NCI-H2196 treated with DMSO at 0.1 percent for 48 hours (cell line): Measurements from ENCODE around the gene ZW10.
"Not testable (repeated sequence)": the region's sequence is repeated elsewhere in the genome, so short reads cannot be mapped to it uniquely, and the experiment has no call there.

Experiments
- DNase-seq: peaks from one replicate; lab custom pipeline; 2025; ENCODE audit not compliant: unreplicated experiment; lab: John Stamatoyannopoulos, UW

Gene ZW10, protein sequence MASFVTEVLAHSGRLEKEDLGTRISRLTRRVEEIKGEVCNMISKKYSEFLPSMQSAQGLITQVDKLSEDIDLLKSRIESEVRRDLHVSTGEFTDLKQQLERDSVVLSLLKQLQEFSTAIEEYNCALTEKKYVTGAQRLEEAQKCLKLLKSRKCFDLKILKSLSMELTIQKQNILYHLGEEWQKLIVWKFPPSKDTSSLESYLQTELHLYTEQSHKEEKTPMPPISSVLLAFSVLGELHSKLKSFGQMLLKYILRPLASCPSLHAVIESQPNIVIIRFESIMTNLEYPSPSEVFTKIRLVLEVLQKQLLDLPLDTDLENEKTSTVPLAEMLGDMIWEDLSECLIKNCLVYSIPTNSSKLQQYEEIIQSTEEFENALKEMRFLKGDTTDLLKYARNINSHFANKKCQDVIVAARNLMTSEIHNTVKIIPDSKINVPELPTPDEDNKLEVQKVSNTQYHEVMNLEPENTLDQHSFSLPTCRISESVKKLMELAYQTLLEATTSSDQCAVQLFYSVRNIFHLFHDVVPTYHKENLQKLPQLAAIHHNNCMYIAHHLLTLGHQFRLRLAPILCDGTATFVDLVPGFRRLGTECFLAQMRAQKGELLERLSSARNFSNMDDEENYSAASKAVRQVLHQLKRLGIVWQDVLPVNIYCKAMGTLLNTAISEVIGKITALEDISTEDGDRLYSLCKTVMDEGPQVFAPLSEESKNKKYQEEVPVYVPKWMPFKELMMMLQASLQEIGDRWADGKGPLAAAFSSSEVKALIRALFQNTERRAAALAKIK

DNA sequence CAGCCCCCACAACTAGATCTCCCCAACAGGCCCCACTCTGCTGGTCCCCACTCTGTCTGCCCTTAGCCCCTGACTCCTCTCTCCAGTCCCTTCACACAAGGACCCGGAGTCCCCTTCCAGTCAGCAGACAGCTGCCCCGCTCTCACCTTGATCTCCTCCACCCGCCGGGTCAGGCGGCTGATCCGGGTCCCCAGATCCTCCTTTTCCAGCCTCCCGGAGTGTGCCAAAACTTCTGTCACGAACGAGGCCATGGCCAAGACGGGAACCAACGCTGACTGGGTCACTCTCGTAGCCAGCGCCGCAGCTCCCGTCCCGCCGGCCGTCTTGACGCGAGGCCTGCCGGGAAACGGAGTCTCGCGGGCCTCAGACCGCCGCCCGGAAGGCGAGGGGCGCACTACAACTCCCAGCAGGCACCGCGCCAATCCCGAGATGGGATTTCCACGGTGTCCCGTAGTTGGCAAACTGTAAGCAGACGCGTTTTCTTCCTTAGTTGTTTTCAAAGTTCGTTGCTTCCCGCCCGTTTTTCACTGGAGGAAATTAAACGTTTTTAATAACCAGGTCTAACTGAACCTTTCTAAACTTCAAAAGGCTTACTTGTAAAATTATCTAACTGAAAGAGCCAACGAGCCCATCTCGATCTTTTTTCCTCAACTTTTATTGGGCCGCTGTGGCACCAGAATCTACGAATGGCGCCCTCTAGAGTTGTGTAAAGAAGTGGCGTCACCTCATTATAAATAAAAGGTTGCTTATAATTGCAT, at the start of gene ZW10:
Gene ZW10, minus strand, starts transcription at position 277 of the 758 bp plus-strand sequence. Its CDS starts 26 bp downstream, at position 251.
- peak; percentile 87 for DNase-seq

DNA sequence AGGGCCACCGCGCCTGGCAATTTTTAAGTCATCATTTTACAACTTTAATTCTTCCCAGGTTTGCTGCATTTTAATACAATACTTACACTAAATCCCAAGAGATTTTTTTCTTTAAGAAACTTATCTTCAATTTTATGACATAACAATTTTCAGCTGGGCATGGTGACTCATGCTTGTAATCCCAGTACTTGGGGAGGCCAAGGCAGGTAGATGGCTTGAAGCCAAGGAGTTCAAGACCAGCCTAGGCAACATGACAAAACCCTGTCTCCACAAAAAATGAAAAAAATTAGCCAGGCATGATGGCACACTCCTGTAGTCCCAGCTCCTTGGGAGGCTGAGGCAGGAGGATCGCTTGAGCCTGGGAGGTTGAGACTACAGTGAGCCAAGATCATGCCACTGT, 44.9 kb upstream of the ZW10 start:
- no peak for DNase-seq

DNA sequence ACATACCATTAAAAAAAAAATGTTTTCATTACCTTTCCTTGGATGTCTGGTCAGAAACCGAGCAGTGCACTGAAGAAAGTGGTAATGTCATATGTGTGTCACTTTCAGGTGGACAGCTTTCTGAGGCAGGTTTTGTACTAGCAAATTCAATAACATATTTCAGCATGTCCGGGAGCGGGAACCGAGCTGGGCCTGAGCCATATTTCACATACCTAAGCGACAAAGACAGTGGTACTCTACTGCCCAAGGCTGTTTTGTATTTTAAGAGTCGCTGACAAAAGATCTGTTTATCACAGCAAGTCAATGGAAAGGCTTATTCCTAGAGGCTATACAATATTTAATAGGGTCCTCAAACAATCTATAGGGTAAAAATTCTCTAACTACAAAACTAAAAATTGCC, 44.1 kb upstream of the ZW10 start:
- DNase-seq, result no peak

DNA sequence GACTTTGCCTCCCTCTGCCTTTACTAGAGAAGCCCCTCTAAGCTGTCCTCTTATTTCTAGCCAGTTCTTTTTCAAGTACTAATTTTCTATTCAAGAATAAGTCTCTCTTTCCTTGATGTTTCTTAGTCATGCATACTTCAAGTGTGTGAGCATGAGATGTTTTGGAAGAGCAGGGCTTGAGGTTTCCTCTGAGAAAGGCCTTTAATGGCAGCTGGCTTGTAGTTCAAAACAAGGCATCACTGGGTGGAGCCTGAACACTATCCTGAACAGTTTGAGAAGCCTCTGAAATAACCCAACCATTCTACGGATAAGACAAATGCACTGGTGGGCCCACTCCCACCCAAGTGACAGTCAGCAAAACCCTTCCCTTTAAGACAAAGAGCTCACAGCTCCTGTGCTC, 43.7 kb upstream of the ZW10 start:
- DNase-seq, result no peak

DNA sequence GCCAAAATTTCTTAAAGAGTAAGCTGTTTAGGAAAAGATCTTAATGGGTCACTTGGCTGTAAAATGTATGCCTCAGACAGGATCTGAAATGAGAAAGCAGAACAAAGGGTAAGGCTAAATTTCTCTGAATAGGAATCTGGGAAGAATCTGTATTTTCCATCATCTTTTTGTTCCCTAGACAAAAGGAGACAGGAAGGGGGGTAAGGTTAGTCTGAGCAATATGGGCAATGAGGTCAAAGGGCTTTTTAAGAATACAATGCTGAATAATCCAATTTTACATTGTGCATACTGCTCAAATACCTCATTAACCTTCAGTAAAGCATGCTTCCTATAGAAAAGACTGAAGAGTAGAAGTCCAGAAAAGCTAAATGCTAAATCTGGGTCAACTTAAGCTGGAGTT, 40.7 kb upstream of the ZW10 start:
- no peak for DNase-seq

DNA sequence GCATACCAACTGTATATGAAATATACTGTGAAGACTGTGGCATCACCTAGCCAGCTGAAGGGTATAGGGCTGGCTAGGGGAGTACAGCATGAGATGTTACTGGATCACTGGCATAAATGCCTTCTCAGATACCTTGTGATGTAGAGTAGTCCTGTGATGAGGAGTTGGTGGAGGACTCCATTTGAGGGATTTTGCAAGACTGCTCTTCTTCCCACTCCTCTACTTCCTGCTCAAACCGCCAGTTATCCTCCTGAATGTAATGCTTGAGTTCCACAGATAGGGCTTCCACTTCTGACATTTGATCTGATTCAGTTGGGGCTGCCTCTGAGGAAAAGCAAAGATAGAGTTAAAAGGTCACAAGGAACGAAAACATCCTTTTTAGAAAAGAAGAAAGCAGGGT, 35.4 kb upstream of the ZW10 start:
- DNase-seq, result no peak

DNA sequence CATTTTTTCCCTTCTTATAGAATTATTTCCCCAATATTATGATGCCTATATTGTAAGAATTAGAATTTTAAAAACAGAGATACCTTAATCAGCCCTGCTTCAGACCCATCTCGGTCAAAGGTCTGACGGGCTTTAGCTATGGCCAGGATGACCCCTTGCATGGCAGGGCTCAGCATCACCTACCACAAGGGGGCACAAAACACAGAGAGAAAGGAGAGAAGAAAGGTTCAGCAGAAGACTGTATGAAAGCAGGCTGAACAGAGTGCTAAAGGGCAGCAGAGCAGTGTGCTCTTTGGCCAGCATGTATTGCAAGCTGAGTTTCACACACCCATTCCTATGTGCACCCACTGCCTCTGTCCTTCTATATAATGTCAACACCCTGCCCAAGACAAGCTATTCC, 32.9 kb upstream of the ZW10 start:
- no peak for DNase-seq

DNA sequence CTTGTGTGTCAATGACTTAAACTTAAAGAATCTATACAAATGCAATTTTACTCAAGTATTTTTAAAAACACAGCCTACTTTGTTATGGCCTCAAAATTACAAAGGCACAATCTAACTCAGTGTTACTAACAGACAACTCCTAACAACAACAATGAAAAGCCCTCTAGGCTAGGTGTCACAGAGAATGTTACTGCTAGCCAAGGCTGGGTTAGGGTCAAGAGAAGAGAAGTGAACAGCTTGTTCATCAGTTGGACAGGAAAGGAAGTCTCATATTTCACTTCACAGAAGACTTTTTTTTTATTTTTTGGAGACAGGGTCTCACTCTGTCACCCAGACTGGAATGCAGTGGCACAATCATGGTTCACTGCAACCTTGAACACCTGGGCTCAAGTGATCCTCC, 32.1 kb upstream of the ZW10 start:
- no peak for DNase-seq

DNA sequence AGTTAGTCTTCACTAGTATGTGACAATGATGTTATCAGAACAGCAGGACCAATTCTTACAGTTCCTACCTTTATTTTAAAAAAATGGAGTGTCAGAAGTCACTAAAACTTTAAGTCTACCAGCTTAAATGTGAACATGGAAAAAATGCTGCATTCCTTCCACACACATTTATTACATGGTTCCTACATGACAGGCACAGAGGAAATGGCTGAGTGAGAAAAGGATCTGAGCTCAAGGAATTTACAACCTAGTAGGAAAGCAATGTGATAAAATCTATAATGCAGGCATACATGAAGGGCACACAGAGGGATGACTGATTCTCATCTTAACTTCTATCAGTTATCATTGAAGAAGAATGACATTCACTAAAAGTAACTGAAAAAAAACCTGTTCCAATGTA, 29.1 kb upstream of the ZW10 start:
- no peak for DNase-seq

DNA sequence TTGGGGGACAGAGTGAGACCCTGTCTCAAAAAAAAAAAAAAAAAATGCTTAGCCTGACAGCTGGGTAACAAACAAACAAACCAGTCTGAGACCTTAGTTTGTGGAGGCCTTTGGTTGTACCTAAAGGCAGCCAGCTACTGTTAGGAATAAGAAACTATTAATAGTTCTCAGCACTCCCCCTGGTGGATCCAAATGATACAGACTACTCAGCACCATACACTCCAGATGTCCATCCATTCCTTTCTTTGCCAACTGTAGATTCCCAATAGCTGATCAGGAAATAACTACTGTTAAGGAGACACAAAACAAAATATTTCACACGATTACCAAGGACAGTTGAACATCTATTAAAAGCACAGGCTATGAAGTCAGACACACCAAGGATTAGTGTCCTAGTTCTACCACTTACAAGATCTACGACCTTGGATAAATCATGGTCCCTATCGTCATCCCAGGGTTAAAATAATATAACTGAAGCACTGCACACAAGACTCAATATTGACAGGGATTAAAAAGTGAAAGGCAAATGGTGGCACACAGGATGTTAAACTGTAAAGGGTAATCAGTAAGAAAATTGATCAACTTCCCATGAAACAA, 23.3 kb upstream of the ZW10 start:
- peak; percentile 48 for DNase-seq

DNA sequence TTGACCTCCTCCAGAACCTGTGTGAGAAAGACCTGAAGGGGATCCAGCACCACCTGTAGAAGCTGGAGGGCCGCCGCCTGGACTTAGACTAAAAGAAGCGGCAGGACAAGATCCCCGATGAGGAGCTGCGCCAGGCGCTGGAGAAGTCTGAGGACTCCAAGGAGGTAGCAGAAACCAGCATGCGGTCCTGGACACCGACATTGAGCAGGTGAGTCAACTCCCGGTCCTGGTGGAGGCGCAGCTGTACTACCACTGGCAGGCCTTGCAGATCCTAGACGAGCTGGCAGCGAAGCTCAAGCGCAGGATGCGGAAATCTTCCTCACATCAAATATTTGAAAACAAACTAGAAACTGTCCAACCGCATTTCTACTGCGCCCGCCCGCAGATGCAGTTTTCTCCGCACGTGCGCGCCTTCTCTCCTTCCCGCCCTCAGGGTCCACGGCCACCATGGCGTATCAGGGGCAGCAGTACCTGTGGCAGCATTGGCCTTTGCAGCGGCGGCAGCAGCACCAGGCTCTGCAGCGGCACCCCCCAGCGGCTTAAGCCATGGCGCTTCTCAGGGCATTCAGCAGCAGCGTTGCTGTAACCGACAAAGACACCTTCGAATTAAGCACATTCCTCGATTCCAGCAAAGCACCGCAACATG, 16.3 kb upstream of the ZW10 start:
- DNase-seq, result no peak

DNA sequence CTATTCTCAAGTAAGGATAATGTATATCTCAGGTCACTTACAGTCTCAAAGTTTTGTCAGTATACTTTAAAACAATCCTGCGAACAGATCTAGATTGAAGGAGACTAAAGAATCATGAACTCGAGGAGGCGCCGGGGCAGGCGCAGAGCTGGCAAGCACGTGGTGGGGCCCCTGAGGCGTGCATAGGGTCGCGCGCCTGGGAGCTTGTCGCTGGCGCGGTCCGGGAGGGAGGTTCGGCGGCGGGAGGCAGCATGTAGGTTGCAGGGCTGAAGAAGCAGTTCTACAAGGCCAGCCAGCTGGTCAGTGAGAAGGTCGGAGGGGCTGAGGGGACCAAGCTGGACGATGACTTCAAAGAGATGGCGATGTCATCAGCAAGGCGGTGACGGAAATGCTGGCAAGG, 15.5 kb upstream of the ZW10 start:
- not testable (repeated sequence) for DNase-seq

DNA sequence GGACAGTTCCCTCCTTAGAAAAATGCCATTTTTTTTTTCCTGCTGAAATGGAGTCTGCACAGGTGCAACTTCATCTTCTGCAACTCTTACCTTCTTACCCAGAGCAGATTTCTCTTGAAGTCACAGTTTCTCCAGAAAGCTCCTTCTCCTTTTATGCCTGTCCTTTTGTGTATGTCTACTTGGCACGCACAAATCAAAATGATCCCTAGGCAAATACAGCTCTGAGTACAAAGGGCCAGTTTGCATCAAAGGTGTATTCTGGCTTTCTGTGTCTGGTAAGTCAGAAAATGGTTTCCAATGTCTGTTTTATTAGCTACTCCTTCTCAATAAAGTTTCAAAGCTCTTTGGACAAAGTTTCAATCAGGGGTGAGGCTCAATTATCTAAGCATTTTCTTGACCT, 8.6 kb upstream of the ZW10 start:
- DNase-seq, result no peak

DNA sequence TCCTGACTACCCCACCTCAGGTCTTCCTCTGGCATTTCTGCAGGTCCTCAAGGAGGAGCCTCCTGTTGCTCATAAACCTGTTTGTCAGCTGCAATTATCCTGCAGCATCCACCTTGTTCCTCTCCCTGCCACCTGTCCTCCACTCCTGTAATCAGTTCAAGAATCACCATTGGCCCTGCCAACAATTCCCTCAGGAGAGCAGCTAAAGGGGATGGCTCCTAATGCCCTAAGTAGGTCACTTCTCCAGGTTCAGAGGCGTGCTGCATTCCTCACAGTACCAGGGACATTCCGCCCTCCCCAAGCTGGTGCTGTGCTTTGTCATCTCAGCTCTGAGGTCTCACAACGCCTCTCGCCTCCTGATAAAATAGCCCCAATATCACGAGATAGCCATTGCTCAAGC, 8.2 kb upstream of the ZW10 start:
- no peak for DNase-seq

DNA sequence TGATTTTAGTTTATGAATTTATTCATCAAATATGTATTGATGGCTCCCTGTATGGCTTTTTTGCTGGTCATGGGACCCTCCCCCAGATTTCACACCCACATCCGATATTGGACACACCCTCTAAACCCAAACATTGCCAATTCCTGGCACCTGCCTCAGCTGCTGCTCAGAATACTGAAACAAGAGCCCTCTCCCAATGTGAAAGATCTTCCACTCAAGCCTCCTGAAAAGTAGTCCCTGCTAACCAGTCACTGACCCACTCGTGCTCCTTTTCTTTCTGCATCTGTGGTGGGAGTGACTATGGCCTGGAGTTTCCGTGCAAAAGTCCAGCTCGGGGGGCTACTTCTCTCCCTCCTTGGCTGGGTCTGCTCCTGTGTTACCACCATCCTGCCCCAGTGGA, 6.0 kb upstream of the ZW10 start, which contains the start of gene CLDN25:
Gene CLDN25, plus strand, starts transcription at position 301 of the 400 bp plus-strand sequence. Its CDS starts 0 bp downstream, at position 301.
- no peak for DNase-seq

DNA sequence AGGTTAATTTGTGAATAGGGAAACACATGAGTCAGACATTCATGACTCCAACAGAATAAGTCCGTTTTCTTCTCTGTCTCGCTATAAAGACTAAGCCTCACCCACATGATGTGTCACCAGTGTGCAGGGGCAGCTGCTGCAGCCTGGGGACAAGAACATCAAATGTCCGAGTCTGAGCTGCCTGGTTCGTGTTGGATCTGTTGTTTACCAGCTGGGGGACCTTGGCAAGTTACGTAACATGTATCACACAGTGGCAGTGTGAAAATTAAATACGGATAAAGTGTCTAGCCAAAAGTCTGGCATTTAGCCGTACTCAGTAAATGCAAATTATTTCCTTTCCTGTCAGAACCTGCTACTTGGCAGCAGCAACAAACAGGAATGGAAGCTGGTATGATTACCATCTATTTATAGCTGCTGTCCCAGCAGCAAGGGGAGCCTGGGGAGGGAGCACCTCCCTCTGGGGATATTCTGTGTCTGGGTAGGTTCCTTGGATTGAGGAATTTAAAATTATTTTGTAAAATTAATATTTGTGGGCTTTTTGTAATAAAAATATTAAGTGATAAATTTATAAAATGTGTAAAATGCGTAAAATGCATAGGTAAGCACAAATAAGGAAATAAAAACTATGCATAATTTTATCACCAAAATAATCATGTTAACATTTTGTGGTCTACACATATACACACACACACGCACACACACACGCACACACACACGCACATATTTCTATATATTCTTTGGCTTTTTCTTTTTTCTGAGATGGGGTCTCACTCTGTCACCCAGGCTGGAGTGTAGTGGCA, 4.8 kb upstream of the ZW10 start:
- peak; percentile 47 for DNase-seq

DNA sequence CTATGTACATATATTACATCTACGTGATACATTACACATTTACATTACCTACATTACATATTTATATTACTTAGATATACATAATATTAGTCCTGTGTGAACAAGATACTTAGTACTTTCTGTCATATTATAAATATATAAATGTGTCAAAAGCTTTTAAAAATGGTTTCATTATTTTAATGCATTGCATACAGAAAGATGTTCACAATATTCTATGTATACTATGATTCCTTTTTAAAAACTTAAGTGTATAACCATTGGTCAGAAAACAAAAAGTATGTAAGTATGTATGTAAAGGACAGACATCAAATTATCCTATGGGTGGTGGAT, 647 bp upstream of the ZW10 start:
- no peak for DNase-seq

DNA sequence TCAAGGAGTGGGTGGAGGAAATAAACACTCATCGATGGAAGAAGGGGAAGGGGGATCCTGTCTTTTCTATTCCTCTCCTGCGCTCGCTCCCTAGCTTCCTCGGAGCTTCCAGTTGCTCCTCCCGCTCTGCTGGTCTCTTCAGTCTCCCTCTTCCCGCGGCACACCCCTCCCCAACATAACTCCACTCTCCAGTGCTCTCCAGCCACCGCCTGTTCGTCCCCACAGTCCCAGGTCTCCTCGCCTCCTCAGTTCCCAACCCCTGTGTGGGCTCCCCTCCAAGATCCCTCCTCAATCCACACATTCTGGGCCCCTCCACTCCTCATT, 438 bp downstream of the ZW10 start:
- DNase-seq, result no peak

DNA sequence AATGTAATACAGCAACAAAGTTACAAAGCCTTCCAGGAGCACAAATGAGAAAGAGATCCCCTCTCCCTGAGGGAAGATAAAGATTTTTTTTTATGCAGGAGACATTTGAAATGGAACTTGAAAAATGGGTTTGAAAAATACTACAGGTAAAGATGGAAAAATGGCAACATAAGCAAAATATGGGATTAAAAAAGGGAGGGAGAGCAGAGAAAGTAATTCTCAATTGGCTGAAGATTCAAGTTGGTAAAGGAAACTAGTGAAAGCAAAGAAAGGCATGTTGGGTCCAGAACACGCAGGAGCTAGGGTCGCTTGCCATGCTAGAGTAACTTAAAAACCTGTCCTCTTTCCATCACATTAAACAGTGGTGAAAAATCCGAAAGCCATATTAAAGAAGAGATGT, 1.5 kb downstream of the ZW10 start:
- no peak for DNase-seq

DNA sequence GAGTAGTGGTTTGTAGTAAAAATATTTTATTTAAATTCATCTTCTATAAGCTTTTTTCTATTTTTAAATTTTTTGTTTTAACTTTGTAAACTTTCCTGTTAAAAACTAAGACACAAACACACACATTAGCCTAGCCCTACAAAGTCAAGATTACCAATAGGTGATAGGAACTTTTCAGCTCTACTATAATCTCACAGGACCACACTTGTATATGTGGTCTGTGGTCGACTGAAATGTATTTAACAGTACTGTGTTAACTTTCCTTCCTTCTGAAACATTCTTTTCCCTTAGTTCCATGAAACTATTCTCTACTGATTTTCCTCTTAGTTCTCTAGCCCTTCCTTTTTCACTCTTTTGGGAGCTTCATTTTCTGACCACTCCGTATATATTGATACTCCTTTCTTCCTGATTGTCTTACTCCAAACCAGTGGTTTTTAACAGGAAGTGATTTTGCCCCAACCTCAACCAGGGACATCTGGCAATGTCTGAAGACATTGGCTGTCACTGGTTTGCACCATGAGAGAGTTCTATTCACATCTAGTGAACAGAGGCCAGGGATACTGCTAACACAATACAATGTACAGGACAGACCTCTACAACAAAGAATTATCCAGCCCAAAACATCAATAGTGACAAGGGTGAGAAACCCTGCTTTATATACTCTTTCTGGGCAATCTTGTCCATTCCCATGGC, 8.8 kb downstream of the ZW10 start:
- DNase-seq, result no peak
